Spleen (tissue), 7 donors: Measurements from ENCODE around the gene PCGF2.

ENCODE experiments used
- CTCF ChIP-seq, 11 experiments: fragments of 200-600 bp in 7 of 11; fragments of 450-650 bp in 4 of 11; sonication (generic) in 4 of 11; IDR thresholded peaks in 8 of 11; conservative IDR thresholded peaks in 3 of 11; 1 replicate in 7 of 11; 2 replicates in 4 of 11; pipeline versions ENCODE4 v1.4.0 to v1.8.0; 2016 to 2021; ENCODE audit warnings: antibody characterized with exemption in 11 of 11, inconsistent platforms in 4 of 11, mild to moderate bottlenecking in 1 of 11
- POLR2A ChIP-seq, 3 donors: fragments of 450-650 bp; IDR thresholded peaks; one replicate each; pipeline ENCODE4 v1.5.1; 2017; ENCODE audit warnings: antibody characterized with exemption in 3 of 3, mild to moderate bottlenecking in 1 of 3
- donor health status: DM: no; HTN: no; CAD: no; lungs with moderate emphysema.
- donor health status: DM: no; HTN: no; CAD: no.
- donor health status: DM: no; HTN: no; CAD: no.

- TF ChIP-seq CTCF (IDR thresholded peaks at IDR 0.05 in 8 of 11, conservative IDR thresholded peaks at IDR 0.05 in 3 of 11): no peak
- no peak for TF ChIP-seq POLR2A (IDR thresholded peaks at IDR 0.05)
Observed at GRCh38 chr17:38741461-38741860, 6.7 kb downstream of the PCGF2 start.
